GM19468 (cell line): ENCODE measurements around the gene SPIB.
"Not testable (repeated sequence)": the region's sequence is repeated elsewhere in the genome, so short reads cannot be mapped to it uniquely, and the experiment has no call there.

Experiments
- ATAC-seq: cut with Tn5 transposase; IDR thresholded peaks from one replicate; pipeline ENCODE4 v1.9.1; 2021; ENCODE audit warnings: mild to moderate bottlenecking, moderate library complexity, moderate number of reproducible peaks; ENCODE audit not compliant: unreplicated experiment; ENCODE audit errors: extremely low read depth

The SPIB gene

DNA sequence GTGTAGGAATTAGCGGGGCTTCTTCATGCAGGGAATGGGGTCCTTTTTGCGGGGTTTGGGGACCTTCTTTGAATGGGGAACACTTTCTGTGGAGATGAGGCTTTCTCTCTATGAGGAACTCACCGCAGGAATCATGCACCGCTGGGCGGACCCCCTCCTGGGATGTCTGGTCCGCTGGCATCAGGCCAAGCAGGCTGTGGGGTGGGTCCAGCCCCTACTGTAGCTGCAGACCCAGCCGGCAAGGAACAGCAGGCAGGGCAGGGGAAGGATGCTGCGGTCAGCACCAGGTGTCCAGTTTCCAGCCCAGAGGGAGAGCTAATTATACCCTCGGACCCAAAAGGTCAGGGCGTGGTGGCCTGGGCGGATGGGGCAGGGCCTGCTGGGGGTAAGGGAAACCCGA is 15.8 kb downstream of the SPIB start:
- no peak for ATAC-seq

DNA sequence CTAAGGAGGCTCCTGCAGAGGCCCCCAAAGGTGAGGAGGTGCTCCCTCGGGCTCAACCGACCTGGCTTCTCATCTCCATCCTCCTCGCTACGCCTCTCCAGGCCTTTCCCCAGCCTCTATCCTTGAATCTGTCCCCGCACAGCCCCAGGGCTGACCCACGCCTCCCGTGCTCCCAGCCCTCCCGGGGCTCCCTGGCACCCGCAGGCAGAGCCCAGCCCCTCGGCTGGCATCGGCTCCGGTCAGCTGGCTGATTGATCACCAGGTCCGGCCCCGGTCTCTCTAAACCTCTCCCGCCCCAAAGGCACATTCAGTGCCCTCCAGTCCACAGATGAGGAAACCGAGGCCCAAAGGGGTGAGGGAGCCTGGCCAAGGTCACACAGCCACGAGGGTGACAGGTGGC is 16.5 kb downstream of the SPIB start:
- ATAC-seq = no peak

- no peak for ATAC-seq
Measured at GRCh38 chr19:50435627-50436026, 16.9 kb downstream of the SPIB start.

- no peak for ATAC-seq
Measured at GRCh38 chr19:50437862-50438449, 19.2 kb downstream of the SPIB start.

- ATAC-seq = not testable (repeated sequence)
Measured at GRCh38 chr19:50439130-50439529, 20.4 kb downstream of the SPIB start.

DNA sequence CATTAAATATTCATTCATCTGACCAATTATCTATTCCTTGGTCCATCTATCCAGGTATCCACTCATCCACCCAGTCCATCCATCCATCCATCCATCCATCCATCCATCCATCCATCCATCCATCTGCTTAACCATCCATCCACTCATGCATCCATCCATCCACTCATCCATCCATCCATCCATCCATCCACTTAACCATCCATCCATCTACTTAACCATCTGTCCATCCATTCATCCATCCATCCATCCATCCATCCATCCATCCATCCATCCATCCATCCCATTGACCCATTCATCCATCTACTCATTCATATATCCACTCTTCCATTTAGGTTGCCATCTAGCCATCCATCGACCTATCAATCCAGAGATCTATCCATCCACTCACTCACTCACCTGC is 25.3 kb downstream of the SPIB start:
- no peak for ATAC-seq

- ATAC-seq = no peak
Measured at GRCh38 chr19:50447053-50447452, 28.3 kb downstream of the SPIB start.

- ATAC-seq = no peak
Measured at GRCh38 chr19:50447750-50448149, 29.0 kb downstream of the SPIB start.

DNA sequence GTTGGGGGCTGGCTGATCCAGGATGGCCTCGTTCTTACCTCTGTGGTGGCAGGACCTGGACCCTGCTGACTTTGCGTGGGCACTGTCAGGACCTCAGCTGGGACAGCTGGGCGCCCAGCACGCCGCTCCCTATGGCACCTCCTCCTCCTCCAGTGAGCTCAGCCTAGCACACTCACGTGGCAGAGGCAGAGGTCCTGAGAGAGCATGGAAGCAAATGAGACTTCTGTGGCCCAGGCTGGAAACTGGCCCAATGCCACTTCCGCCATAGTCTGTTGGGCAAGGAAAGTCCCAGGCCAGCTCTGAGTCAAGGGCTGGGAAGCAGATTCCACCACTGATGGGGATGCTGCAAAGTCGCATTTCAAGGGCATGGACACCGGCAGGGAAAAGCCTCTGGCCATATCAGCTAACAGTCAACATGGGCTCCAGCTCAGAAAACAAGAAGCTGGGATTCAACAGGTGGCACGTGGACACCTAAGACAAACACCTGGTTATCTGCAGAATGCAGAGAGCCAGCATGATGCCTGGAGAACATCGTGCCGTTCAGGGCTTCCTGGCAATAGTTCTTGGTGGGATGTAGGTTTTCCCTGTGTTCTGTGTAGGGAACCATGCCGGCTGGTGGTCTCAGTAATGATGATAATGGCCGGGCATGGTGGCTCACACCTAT is 30.6 kb downstream of the SPIB start:
- no peak for ATAC-seq

- no peak for ATAC-seq
Measured at GRCh38 chr19:50450369-50451222, 31.9 kb downstream of the SPIB start.

DNA sequence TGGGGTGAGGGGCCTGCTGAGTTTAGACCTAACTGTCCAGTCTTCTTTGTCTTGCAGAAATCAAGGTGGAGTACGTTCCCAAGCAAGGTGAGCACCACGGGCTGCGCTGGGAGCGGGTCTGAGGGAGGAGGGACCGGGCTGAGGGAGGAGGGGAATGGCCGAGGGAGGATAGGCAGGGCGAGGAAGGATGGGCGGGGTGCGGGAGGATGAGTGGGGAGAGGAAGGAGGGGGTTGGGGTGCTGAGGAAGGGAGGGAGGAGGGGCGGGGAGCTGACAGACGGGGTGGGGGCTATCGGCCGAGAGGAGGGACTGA is 32.4 kb downstream of the SPIB start:
- no peak for ATAC-seq

- no peak for ATAC-seq
Measured at GRCh38 chr19:50453243-50453642, 34.5 kb downstream of the SPIB start.

- ATAC-seq = no peak
Measured at GRCh38 chr19:50455992-50456391, 37.3 kb downstream of the SPIB start.

GRCh38 chr19:50457300-50457699 is 38.6 kb downstream of the SPIB start:
- no peak for ATAC-seq

- ATAC-seq = no peak
Measured at GRCh38 chr19:50458396-50459066, 39.8 kb downstream of the SPIB start.

DNA sequence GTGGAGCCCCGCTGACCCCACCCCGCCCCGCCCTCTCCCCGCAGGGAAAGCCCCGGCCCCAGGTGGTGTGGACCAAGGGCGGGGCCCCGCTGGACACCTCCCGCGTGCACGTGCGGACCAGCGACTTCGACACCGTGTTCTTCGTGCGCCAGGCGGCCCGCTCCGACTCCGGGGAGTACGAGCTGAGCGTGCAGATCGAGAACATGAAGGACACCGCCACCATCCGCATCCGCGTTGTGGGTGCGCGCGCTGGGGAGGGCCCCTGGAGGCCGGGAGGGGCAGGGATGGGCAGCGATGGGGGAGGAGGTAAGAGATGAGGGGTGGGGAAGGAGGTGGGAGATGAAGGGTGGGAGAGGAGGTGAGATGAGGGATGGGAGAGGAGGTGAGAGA is 40.3 kb downstream of the SPIB start:
- no peak for ATAC-seq

GRCh38 chr19:50459638-50460037 is 40.9 kb downstream of the SPIB start:
- no peak for ATAC-seq

GRCh38 chr19:50460161-50460765 is 41.5 kb downstream of the SPIB start:
- no peak for ATAC-seq

DNA sequence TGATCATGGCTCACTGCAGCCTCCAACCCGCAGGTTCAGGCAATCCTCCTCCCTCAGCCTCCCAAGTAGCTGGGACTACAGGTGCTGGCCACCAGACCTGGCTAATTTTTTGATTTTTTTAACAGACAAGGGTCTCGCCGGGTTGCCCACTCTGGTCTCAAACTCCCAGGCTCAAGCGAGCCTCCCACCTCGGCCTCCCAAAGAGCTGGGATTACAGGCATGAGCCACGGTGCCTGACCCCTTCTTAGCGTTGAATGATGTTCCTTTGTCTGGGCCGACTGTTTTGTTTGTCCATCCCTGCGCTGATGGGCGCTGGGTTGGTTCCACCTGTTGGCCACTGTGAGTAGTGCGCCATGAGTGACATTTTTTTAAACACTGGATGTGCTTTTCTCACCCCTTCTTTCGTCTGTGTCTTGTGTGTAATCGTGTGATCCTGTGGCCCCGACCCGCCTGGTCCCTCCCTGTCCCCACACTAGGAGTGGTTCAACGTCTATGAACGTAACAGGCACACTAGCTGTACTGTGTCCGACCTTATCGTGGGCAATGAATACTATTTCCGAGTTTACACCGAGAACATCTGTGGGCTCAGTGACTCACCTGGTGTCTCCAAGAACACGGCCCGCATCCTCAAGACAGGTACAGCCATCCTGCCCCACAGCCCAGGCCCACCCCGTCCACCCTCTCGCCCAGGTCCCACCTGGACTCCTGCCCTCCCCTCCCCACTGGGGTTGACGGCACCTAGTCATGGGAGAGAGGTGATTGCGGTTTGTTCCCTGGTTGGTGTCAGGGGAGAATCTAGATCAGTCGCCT is 42.5 kb downstream of the SPIB start:
- no peak for ATAC-seq

- ATAC-seq = no peak
Measured at GRCh38 chr19:50462970-50463369, 44.2 kb downstream of the SPIB start.
